Ammon's horn (tissue), 1 donor: ENCODE data around the gene MAVS.

ENCODE experiments used
- DNase-seq: peaks from one replicate; pipeline ENCODE4 v3.0.0-alpha.2; 2016; ENCODE audit warnings: low spot score

Gene MAVS

DNA sequence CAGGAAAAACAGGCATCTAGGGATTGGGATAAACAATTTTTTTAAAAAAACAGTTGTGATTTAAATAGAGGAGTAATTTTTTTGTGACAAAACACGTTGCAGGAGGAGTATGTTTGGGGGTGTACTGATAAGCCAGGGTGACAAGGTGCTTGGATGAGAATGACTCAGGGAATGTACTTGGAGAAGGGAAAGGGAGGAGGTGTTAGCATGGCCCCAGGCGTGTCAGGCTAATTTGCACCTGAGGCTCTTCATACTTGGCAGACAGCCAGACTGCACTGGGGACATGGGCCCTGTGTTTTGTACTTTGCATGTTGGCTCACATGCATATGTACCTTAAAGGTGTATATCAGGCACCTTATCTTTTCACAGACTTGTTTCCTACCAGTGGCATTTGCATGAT is 65.3 kb downstream of the MAVS start:
- no peak for DNase-seq

DNA sequence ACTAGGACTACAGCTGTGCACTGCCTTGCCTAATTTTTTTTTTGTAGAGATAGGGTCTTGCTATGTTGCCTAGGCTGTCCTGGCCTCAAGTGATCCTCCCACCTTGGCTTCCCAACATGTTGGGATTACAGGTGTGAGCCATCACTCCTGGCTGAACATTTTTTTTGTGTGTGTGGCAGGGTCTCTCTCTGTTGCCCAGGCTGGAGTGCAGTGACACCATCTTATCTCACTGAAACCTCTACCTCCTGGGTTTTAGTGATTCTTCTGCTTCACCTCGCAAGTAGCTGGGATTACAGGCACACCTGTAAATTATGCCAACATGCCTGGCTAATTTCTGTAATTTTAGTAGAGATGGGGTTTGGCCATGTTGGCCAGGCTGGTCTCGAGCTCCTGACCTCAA is 67.8 kb downstream of the MAVS start:
- no peak for DNase-seq

DNA sequence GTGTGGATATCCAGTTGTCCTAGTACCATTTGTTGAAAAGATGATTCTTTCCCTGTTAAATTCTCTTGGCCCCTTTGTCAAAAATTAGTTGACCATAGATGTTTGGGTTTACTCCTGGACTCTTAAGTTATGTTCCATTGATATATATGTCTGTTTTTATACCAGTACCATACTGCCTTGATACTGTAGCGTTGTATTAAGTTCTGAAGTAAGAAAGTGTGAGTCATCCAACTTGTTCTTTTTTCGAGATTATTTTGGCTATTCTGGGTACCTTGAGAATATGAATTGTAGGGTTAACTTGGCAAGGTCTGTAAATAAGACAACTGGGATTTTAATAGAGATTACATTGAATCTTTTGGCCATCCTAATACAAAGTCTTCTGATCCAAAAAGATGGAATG is 69.1 kb downstream of the MAVS start:
- no peak for DNase-seq

DNA sequence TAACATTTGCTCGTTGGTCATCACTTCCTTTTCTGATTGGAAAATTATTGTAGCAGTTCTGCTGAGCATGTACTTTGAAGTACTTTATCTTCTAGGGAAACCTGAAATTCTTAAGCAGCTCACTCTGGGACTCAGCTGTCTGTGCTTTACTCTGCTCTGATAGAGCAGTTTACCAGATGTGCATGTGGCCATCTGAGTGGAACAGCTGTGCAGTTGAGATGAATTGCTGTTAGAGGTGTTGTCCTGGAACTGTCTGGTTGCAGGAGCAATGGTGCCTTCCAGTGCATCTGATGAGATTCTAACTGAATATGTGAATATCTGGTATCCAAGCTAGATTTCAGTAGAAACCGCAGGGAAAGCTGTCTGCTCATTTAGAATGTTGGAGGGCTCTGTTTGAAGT is 69.7 kb downstream of the MAVS start:
- DNase-seq: no peak

DNA sequence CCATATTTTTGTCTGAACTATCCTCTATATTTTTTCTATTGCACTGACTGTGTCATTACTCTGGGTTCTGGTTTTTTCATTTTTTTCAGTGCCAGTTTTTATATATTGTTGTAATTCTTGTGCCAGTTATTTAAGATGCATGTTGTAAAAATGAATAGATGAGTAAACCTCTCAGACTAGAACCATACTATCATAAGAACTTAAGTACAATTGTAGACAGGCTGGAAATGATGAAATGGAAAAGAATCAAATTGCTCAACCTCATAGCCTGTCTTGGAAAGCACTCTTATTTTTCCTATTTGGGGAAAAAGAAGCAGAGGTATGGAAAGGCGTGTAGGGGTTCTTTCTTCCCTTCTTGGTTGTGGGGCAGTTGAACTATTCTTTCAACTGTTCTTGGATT is 72.7 kb downstream of the MAVS start:
- no peak for DNase-seq

DNA sequence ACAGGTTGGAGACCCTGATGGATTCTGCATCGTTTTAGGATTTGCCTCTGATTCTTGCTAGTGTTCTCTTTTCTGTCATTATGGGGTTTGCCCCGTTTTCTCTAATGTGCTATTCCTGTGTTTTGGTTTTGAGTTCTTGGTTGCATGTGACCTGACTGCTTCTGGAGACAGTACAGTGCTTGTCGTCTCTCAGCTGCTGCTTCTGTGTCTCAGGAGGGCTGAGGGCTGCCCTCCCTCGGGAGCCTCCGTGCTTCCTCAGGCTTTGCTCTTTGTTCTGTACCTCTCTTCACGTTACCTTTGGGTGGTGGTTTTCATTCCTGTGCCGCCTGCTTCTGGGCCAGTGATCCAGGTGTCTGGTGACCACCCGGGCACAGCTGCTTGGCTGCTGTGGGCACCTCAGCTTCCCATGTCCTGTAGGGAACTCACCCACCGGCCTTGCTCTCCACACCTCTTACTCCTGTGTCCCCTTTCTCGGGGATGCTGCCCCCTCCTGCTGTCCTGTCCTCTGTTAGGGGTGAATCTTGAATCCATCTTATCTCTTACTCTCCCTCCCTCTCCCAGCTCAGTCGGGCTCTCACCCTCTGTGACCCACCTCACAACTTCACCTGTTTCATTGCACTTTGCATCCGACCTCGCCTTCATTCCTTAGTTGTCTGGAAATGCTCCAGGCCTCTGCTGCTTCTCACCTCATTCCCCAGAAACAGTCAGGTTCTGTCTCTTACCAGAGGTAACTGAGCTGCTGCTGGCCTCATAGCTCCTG is 75.8 kb downstream of the MAVS start:
- DNase-seq: no peak

DNA sequence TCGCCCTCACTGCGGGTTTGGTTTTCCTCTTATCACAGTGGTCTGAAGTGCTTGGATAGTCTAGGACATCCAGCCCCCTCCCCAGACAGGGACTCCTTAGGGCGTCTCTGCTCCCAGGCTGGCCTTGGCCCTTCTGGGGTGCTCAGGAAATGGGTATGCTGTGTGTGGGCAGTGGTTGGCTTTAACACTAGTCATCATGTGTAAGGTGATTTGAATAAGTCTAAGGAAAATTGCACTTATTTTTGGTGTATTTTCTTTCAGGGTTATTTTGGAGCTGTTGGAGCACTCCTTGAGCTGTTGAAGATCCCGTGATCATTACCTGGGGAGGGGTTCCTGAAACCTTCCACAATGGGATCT is 76.3 kb downstream of the MAVS start:
- DNase-seq: no peak

DNA sequence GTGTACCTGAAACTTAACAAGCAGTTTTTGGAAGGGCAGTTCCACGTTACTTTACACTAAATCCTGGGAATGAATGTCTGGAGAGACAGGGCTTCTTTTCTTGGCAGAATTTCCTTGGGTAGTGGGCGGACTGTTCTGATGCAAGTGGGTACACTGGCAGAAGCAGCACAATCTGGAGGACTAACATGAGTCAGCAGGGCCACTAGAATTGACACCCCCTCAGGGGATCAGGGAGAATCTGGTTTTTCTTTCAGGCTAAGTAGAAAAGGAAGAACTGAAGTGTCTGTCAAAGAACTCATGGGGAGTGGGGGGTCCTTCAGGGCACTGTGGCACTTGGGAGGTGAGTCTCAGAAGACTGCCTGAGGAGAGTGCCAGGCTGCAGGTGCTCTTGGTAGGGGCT is 77.2 kb downstream of the MAVS start:
- DNase-seq: peak; percentile 56

DNA sequence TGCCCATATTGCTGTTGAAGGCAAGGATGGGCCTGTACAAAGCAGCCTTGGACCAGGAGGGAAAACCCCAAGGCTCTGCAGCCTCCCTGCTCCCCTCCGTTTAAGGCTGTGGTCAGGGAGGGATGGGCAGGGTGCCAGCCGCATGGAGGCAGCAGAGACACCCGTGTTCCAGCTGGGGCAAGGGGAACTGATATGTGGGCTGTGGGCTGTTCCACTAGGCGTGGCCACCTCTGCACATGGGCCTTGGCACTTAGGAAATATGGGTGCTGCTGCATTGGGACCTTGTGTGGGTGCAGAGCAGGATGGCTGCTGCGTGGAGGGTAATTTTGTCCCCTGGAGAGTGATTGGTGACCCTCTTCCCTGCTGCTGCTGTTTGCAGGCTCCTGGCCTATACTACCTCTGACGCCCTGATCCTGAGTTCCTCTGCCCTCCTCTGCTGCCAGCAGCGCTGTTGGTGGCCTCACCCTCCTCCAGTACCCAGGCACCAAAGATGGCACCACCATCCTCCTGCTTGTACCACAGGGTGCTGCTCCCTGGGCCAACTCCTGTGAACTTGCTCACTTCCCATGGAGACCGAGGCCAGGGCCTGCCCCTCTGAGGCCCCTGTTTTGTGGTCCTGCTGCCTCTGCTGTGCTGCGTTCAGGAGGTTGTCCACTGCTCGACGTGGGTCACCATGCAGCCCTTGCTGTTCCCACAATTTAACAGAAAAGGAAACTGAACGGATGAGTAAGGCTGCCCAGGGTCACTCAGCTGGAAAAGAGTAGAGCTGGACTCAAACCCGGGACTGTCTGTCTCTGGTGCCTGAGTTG is 77.9 kb downstream of the MAVS start:
- peak; percentile 62 for DNase-seq

DNA sequence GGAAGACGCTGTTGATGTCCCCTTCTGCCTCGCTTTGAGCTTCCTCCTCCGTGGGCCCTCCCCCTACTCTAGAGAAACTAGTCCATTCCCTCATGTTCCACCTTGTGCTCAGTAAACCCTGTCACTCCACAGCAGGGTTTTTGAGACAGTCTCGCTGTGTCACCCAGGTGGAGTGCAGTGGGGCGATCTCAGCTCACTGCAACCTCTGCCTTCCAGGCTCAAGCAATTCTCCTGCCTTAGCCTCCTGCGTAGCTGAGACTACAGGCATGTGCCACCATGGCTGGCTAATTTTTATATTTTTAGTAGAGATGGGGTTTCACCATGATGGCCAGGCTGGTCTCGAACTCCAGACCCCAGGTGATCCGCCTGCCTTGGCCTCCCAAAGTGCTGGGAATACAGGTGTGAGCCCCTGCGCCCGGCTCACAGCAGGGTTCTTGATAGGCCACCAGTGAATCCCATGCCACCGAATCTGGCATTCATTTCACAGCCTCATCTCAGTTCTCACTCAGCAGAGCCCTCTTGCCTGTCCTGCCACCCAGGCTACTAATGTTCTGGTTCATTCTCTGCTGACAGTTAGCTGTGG is 78.6 kb downstream of the MAVS start:
- no peak for DNase-seq
